Sigmoid colon (tissue), 7 donors: ENCODE data around the gene ADCY2. TPM values are rescaled to one million over a fixed set of nuclear protein-coding genes. Genes with fewer than 3 reads are reported as not detected.

Experiments used
- DNase-seq: peaks from one replicate; pipeline ENCODE4 v3.0.0-alpha.2; 2019
- H3K27ac ChIP-seq, 4 donors: fragments of 200-600 bp; sonication (generic); one replicate each; pipeline ENCODE4 v1.5.1; 2016 to 2019; ENCODE audit warnings: mild to moderate bottlenecking in 1 of 4
- H3K27me3 ChIP-seq, 3 donors: fragments of 200-600 bp; sonication (generic); one replicate each; pipeline ENCODE4 v1.5.1; 2019; ENCODE audit warnings: mild to moderate bottlenecking in 1 of 3
- H3K36me3 ChIP-seq, 4 donors: fragments of 200-600 bp; sonication (generic); one replicate each; pipeline ENCODE4 v1.5.1; 2016 to 2019
- H3K4me1 ChIP-seq, 4 donors: fragments of 200-600 bp; sonication (generic); one replicate each; pipeline ENCODE4 v1.5.1; 2017 to 2019
- H3K4me3 ChIP-seq, 4 donors: fragments of 200-600 bp; sonication (generic); one replicate each; pipeline ENCODE4 v1.5.1; 2017 to 2019; ENCODE audit warnings: mild to moderate bottlenecking in 2 of 4, moderate library complexity in 1 of 4
- H3K9me3 ChIP-seq, 4 donors: fragments of 200-600 bp in 3 of 4; sonication (generic) in 3 of 4; one replicate each; pipeline versions ENCODE4 v1.5.1 to v1.6.1; 2013 to 2019
- CTCF ChIP-seq, 4 experiments: fragments of 450-650 bp in 3 of 4; fragments of 200-600 bp in 1 of 4; IDR thresholded peaks; one replicate each; pipeline ENCODE4 v1.5.1; 2016 to 2019; ENCODE audit warnings: antibody characterized with exemption in 4 of 4, mild to moderate bottlenecking in 3 of 4, moderate library complexity in 2 of 4
- EP300 ChIP-seq, 4 donors: sonication (generic); formaldehyde crosslinking; IDR thresholded peaks; one replicate each; pipeline ENCODE4 v1.6.1; 2017; ENCODE audit warnings: antibody characterized with exemption in 4 of 4
- POLR2A ChIP-seq, 2 donors: fragments of 450-650 bp; IDR thresholded peaks; one replicate each; pipeline ENCODE4 v1.6.1; 2016; ENCODE audit warnings: antibody characterized with exemption in 2 of 2, mild to moderate bottlenecking in 2 of 2, moderate library complexity in 2 of 2
- POLR2AphosphoS5 ChIP-seq, 4 donors: sonication (generic); formaldehyde crosslinking; IDR thresholded peaks; one replicate each; pipeline ENCODE4 v1.6.1; 2017; ENCODE audit warnings: antibody characterized with exemption in 4 of 4
- WGBS, 2 donors: extraction: QIAGEN DNeasy Blood & Tissue Kit; methylation state at CpG; one replicate each; pipeline ENCODE4 v1.1.7; 2013; 5-methylcytosine and 5-hydroxymethylcytosine counted together
- intact Hi-C: fragments of 100-400 bp; cut with DNase I; formaldehyde crosslinking; loops from one replicate; pipeline ENCODE4 v1.15.1; 2023
- polyA plus RNA-seq, 3 donors: library from polyadenylated mRNA; stranded (reverse); fragments of 200-250 nt; gene quantifications; one replicate each; pipeline ENCODE4 v1.2.3, GENCODE V29; 2013
- total RNA-seq, 4 donors: library from RNA; depleted of rRNA; stranded (reverse); fragments of >200 nt; gene quantifications; one replicate each; pipeline ENCODE4 v1.1.0, GENCODE V29; 2016
- donor health status: healthy with polysubstance abuse.
- donor health status: Bipolar disorder and iron deficiency.
- donor health status: healthy.

ADCY2 gene
- total and polyA plus RNA-seq, 7 donors, result 0.69 to 9.5 (median 4.4) TPM

- no peak for DNase-seq
- WGBS, 2 donors, result 26 to 56% methylated on average over 2 of the region's 2 CpGs
- Histone ChIP-seq H3K4me1 (no peaks in the 10 kb centered on the region), H3K4me3 (no peak overlapping the region), H3K27me3 (no peaks in the 10 kb centered on the region), H3K27ac (no peak overlapping the region), H3K36me3 (no peaks in the 10 kb centered on the region), H3K9me3 (no peaks in the 10 kb centered on the region)
- no peak for TF ChIP-seq EP300 (IDR thresholded peaks at IDR 0.05)
- no peak for TF ChIP-seq POLR2AphosphoS5 (IDR thresholded peaks at IDR 0.05)
- no peak for TF ChIP-seq CTCF (IDR thresholded peaks at IDR 0.05)
- no peak for TF ChIP-seq POLR2A (IDR thresholded peaks at IDR 0.05)
- intact Hi-C loops, result no loop called here
Measured at GRCh38 chr5:7548596-7548995, 152.7 kb downstream of the ADCY2 start.

- no peaks in the 10 kb centered on the region for H3K27me3 ChIP-seq
- no peak for DNase-seq
- no peak overlapping the region for H3K27ac ChIP-seq
- intact Hi-C loops, result no loop called here
- no peaks in the 10 kb centered on the region for H3K4me1 ChIP-seq
- H3K4me3 ChIP-seq, result no peak overlapping the region
- no peaks in the 10 kb centered on the region for H3K36me3 ChIP-seq
- TF ChIP-seq EP300 (IDR thresholded peaks at IDR 0.05), result no peak
- TF ChIP-seq POLR2AphosphoS5 (IDR thresholded peaks at IDR 0.05), result no peak
- no peak for TF ChIP-seq CTCF (IDR thresholded peaks at IDR 0.05)
- no peak for TF ChIP-seq POLR2A (IDR thresholded peaks at IDR 0.05)
- WGBS, 2 donors, result 94 to 96% methylated on average over 2 of the region's 2 CpGs
- no peaks in the 10 kb centered on the region for H3K9me3 ChIP-seq
Measured at GRCh38 chr5:7565559-7565958, 169.6 kb downstream of the ADCY2 start.

- Histone ChIP-seq H3K4me3 (no peak overlapping the region), H3K4me1 (peaks cover 0 to 28% (median 23%) of the 10 kb centered on the region in 4 donors), H3K27ac (peak overlapping the region in 3 of 4 donors; percentile 56 to 66 (median 64)), H3K36me3 (no peaks in the 10 kb centered on the region), H3K27me3 (no peaks in the 10 kb centered on the region), H3K9me3 (no peaks in the 10 kb centered on the region)
- DNase-seq, result peak; percentile 82
- intact Hi-C loops, result loop anchor here (5.0 kb wide), 3 partner anchors 76 to 179 kb away; partner anchors contain the start of gene ADCY2
- 40 to 52% methylated on average over 7 of the region's 7 CpGs for WGBS, 2 donors
- TF ChIP-seq POLR2AphosphoS5 (IDR thresholded peaks at IDR 0.05) (peak; percentile 53 to 85 (median 68)), EP300 (IDR thresholded peaks at IDR 0.05) (peak in 3 of 4 donors; percentile 3 to 75 (median 4)), CTCF (IDR thresholded peaks at IDR 0.05) (no peak), POLR2A (IDR thresholded peaks at IDR 0.05) (no peak)
Measured at GRCh38 chr5:7576023-7576715, 180.2 kb downstream of the ADCY2 start.

- Histone ChIP-seq H3K27ac (peak overlapping the region in 3 of 4 donors; percentile 13 to 66 (median 64)), H3K36me3 (no peaks in the 10 kb centered on the region), H3K27me3 (no peaks in the 10 kb centered on the region), H3K4me1 (peaks cover 0 to 28% (median 23%) of the 10 kb centered on the region in 4 donors), H3K4me3 (no peak overlapping the region), H3K9me3 (no peaks in the 10 kb centered on the region)
- TF ChIP-seq POLR2A (IDR thresholded peaks at IDR 0.05) (no peak), EP300 (IDR thresholded peaks at IDR 0.05) (no peak), CTCF (IDR thresholded peaks at IDR 0.05) (no peak), POLR2AphosphoS5 (IDR thresholded peaks at IDR 0.05) (no peak)
- no peak for DNase-seq
- intact Hi-C loops, result loop anchor here (5.0 kb wide), 3 partner anchors 75 to 180 kb away; partner anchors contain the start of gene ADCY2
- 89 to 93% methylated on average over 2 of the region's 2 CpGs for WGBS, 2 donors
Measured at GRCh38 chr5:7577381-7577780, 181.4 kb downstream of the ADCY2 start.
